D721Med (cell line): ENCODE data around the gene CCDC106.

Source experiments
- DNase-seq: peaks from one replicate; pipeline ENCODE4 v3.0.0; 2011; ENCODE audit warnings: low spot score; ENCODE audit not compliant: insufficient read length
- FAIRE-seq: peaks from 2 replicates; lab custom pipeline; 2011; peaks lifted over from hg19 to GRCh38; lab: Jason Lieb, UNC
- TF ChIP-seq, protein P1 (sequence below): IDR thresholded peaks from 2 replicates; pipeline ENCODE4 v1.5.1; 2012; ENCODE audit warnings: mild to moderate bottlenecking, control low read depth; ENCODE audit not compliant: insufficient read depth; ENCODE audit errors: missing control alignments

CCDC106 gene

GRCh38 chr19:55695511-55696290 lies 47.7 kb downstream of the CCDC106 start:
- DNase-seq (no peak), FAIRE-seq (no peak)
- TF ChIP-seq, protein P1, sequence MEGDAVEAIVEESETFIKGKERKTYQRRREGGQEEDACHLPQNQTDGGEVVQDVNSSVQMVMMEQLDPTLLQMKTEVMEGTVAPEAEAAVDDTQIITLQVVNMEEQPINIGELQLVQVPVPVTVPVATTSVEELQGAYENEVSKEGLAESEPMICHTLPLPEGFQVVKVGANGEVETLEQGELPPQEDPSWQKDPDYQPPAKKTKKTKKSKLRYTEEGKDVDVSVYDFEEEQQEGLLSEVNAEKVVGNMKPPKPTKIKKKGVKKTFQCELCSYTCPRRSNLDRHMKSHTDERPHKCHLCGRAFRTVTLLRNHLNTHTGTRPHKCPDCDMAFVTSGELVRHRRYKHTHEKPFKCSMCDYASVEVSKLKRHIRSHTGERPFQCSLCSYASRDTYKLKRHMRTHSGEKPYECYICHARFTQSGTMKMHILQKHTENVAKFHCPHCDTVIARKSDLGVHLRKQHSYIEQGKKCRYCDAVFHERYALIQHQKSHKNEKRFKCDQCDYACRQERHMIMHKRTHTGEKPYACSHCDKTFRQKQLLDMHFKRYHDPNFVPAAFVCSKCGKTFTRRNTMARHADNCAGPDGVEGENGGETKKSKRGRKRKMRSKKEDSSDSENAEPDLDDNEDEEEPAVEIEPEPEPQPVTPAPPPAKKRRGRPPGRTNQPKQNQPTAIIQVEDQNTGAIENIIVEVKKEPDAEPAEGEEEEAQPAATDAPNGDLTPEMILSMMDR = no peak

DNA sequence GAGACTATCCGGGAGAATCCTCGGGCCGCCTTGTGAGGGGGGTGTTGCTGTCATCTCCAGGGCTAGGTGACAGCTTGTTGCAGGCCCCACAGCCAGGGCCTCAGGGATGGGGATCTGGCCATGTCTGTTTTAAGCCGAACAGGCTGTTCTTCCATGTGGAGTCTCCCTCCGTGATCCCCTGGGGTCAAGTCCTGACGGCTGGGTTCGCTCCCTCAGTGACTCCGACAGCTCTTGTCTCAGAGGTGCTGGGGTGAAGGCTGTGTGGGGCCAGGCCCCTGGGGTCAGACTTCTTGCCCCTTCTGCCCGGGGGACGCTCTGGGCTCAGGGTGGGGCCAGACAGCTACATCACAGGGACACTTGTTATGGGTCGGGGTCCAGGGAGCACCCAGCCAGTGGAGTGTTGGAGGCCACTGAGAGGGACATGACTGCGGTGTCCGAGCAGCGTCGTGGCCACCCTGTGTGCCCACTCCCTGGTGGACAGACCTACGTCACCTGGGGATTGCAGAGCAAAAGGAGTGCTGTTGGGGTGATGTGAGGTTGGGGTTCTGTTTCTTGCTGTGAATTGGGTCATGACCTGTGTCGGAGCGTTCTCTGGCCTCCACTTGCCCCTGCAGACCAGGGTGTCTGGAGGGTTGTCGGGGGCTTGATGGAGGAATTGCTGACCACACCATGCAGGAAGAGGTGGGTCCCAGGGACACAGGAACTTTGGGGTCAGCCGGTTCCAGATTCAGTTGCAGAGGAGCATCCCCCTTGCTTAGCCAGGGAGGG lies 48.5 kb downstream of the CCDC106 start:
- TF ChIP-seq, protein P1 = no peak
- DNase-seq (no peak), FAIRE-seq (no peak)

DNA sequence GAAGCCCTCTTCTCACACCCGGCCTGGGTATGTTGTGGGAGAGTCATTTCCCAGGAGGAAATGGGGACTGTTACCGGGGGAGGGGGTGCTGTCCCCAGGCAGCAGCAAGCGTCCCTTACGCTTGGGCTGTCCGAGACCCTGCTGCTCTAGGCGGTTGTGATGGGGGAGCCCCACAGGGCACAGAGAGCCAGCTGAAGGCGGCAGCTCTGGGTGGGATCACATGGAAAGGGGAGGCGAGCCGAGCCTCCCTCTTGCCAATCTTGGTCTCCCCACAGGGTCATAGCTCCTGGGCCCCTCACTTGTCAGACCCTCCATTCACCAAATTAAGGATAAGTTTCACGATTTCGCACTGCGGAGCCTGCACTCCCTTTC lies 49.0 kb downstream of the CCDC106 start:
- TF ChIP-seq, protein P1 = no peak
- FAIRE-seq (no peak), DNase-seq (no peak)

GRCh38 chr19:55697698-55698097 lies 49.7 kb downstream of the CCDC106 start:
- TF ChIP-seq, protein P1 = no peak
- DNase-seq (no peak), FAIRE-seq (no peak)

DNA sequence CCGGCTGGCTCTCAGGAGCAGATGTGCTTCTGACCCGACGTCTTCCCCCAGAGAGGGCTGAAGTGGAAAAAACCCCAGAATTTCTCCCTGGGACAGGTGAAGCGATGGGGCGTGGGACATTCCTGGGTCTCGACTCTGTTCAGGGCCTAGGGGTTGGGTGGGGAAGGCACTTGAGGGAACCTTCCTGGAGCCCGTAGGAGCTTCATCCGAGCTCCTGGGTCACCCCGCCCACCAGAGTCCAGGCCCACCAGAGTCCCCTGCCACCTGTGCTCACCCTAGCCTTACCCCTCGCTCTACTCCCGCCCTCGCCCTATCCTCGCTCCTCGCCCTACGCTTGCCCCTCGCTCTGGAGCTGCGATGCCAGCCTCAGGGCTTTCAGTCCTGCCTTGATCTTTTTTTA lies 50.2 kb downstream of the CCDC106 start:
- FAIRE-seq (no peak), DNase-seq (no peak)
- TF ChIP-seq, protein P1 = no peak

DNA sequence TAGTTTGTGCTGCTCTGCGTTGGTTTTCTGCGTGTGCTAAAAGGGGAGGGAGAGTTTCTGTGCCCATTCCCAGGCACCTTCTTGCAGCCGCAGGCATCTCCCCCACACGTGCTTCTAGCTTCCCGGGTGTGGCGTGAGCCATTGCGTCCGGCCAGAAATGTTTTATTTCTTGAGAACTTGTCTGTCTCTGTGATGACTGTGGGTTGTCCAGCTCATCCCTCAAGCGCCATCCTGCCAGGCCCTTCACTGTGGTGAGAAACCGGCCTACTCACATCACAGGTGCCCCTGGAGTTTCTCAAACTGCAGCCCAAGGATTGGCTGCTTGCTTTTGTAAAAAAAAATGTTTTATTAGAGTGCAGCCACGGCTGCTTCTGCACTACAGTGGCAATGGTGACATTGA lies 51.2 kb downstream of the CCDC106 start:
- TF ChIP-seq, protein P1 = no peak
- FAIRE-seq = no peak
- DNase-seq = no peak

- TF ChIP-seq, protein P1 = no peak
- DNase-seq (no peak), FAIRE-seq (no peak)
Measured at GRCh38 chr19:55700813-55701212, 52.8 kb downstream of the CCDC106 start.
